ENCODE results near the gene IYD.
A peak's percentile ranks its signal among the peaks of the same experiment; 100 is the strongest.

Gene IYD

DNA sequence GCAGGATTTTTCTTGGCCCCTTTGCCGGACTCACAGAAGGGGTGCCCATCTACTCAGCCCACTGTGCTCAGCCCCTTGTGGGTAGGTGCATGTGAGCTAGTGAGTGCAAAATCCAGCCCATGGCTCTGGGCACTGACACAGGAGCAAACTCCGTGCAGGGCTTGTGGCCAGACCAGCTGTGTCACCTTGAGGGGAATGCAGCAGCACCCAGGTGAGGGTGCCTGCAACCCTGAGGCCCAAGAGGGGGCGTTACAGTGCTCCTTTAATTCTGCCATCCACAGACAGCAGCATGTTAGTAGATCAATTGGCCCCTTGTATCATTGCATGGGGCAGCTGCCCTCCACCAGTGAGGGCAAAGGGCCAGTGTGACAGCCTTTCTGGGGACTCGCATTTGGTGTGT, 12.9 kb upstream of the IYD start:
- TF ChIP-seq, protein P1, sequence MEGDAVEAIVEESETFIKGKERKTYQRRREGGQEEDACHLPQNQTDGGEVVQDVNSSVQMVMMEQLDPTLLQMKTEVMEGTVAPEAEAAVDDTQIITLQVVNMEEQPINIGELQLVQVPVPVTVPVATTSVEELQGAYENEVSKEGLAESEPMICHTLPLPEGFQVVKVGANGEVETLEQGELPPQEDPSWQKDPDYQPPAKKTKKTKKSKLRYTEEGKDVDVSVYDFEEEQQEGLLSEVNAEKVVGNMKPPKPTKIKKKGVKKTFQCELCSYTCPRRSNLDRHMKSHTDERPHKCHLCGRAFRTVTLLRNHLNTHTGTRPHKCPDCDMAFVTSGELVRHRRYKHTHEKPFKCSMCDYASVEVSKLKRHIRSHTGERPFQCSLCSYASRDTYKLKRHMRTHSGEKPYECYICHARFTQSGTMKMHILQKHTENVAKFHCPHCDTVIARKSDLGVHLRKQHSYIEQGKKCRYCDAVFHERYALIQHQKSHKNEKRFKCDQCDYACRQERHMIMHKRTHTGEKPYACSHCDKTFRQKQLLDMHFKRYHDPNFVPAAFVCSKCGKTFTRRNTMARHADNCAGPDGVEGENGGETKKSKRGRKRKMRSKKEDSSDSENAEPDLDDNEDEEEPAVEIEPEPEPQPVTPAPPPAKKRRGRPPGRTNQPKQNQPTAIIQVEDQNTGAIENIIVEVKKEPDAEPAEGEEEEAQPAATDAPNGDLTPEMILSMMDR (IDR thresholded peaks at IDR 0.05; ENCODE audit: borderline replicate concordance, extremely low read depth, low read length, poor library complexity, severe bottlenecking), result no peak
- TF ChIP-seq EZH2 (IDR thresholded peaks at IDR 0.05; ENCODE audit: borderline replicate concordance, low read depth, low read length, severe bottlenecking), result no peak
- H3K4me3 ChIP-seq (ENCODE audit: low read depth in 1 of 2, low read length in 2 of 2), result no peak overlapping the region
- H4K20me1 ChIP-seq (ENCODE audit: insufficient read depth, low read length), result no peaks in the 10 kb centered on the region
- H3K27me3 ChIP-seq (ENCODE audit: insufficient read depth, low read length, poor library complexity), result peaks cover 7% of the 10 kb centered on the region
- H3K79me2 ChIP-seq (ENCODE audit: insufficient read depth, low read length), result no peaks in the 10 kb centered on the region
- ATAC-seq (ENCODE audit: insufficient read depth, low read depth), result no peak
- H2AFZ ChIP-seq (ENCODE audit: low read depth, low read length), result no peak overlapping the region
- H3K4me2 ChIP-seq (ENCODE audit: insufficient read depth, low read length), result no peak overlapping the region
- H3K27ac ChIP-seq (ENCODE audit: low read length), result no peak overlapping the region
- no peaks in the 10 kb centered on the region for H3K4me1 ChIP-seq (ENCODE audit: insufficient read depth, low read length)
- no peaks in the 10 kb centered on the region for H3K9me3 ChIP-seq (ENCODE audit: insufficient read depth, low read length, severe bottlenecking)
- H3K9ac ChIP-seq (ENCODE audit: low read depth, low read length), result no peak overlapping the region
- no peak for DNase-seq
- no peaks in the 10 kb centered on the region for H3K36me3 ChIP-seq (ENCODE audit: insufficient read depth, low read length)

DNA sequence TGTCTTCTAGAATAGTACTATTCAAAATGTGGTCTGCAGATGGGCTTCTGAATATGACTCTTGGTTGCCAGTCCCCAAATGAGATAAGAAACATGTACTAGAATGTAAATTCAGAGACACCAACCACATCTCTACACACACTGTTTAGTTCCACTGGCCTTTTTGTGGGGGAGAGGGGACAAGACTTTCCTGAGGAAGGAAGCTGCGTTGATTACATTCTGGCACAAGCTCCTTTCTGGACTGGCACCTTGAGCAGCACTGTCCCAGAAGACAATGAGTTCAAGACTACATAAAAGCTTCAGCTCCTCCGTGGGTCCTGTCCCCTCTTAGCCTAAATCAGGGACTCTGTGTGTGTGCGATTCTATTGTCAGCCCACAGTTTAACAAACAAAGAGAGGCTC, 6.9 kb upstream of the IYD start:
- Histone ChIP-seq H3K4me1 (ENCODE audit: insufficient read depth, low read length) (no peaks in the 10 kb centered on the region), H3K9me3 (ENCODE audit: insufficient read depth, low read length, severe bottlenecking) (no peaks in the 10 kb centered on the region), H4K20me1 (ENCODE audit: insufficient read depth, low read length) (no peaks in the 10 kb centered on the region), H3K27me3 (ENCODE audit: insufficient read depth, low read length, poor library complexity) (peaks cover 6% of the 10 kb centered on the region), H3K27ac (ENCODE audit: low read length) (no peak overlapping the region), H3K4me2 (ENCODE audit: insufficient read depth, low read length) (no peak overlapping the region), H3K4me3 (ENCODE audit: low read depth in 1 of 2, low read length in 2 of 2) (no peak overlapping the region), H3K9ac (ENCODE audit: low read depth, low read length) (no peak overlapping the region), H3K79me2 (ENCODE audit: insufficient read depth, low read length) (no peaks in the 10 kb centered on the region), H3K36me3 (ENCODE audit: insufficient read depth, low read length) (no peaks in the 10 kb centered on the region), H2AFZ (ENCODE audit: low read depth, low read length) (no peak overlapping the region)
- ATAC-seq (ENCODE audit: insufficient read depth, low read depth) (no peak), DNase-seq (no peak)
- no peak for TF ChIP-seq EZH2 (IDR thresholded peaks at IDR 0.05; ENCODE audit: borderline replicate concordance, low read depth, low read length, severe bottlenecking)
- TF ChIP-seq, protein P1 (IDR thresholded peaks at IDR 0.05; ENCODE audit: borderline replicate concordance, extremely low read depth, low read length, poor library complexity, severe bottlenecking), result no peak

- H3K4me3 ChIP-seq (ENCODE audit: low read depth in 1 of 2, low read length in 2 of 2), result no peak overlapping the region
- no peak overlapping the region for H3K4me2 ChIP-seq (ENCODE audit: insufficient read depth, low read length)
- no peaks in the 10 kb centered on the region for H3K4me1 ChIP-seq (ENCODE audit: insufficient read depth, low read length)
- H3K9ac ChIP-seq (ENCODE audit: low read depth, low read length), result no peak overlapping the region
- H3K27me3 ChIP-seq (ENCODE audit: insufficient read depth, low read length, poor library complexity), result peaks cover 5% of the 10 kb centered on the region
- H3K27ac ChIP-seq (ENCODE audit: low read length), result no peak overlapping the region
- no peaks in the 10 kb centered on the region for H4K20me1 ChIP-seq (ENCODE audit: insufficient read depth, low read length)
- H2AFZ ChIP-seq (ENCODE audit: low read depth, low read length), result no peak overlapping the region
- no peak for TF ChIP-seq EZH2 (IDR thresholded peaks at IDR 0.05; ENCODE audit: borderline replicate concordance, low read depth, low read length, severe bottlenecking)
- TF ChIP-seq, protein P1 (IDR thresholded peaks at IDR 0.05; ENCODE audit: borderline replicate concordance, extremely low read depth, low read length, poor library complexity, severe bottlenecking), result no peak
- DNase-seq (peak; percentile 10), ATAC-seq (ENCODE audit: insufficient read depth, low read depth) (no peak; the same call in 2 of the 3 replicates)
- H3K79me2 ChIP-seq (ENCODE audit: insufficient read depth, low read length), result no peaks in the 10 kb centered on the region
- no peaks in the 10 kb centered on the region for H3K9me3 ChIP-seq (ENCODE audit: insufficient read depth, low read length, severe bottlenecking)
- H3K36me3 ChIP-seq (ENCODE audit: insufficient read depth, low read length), result no peaks in the 10 kb centered on the region
Measured at GRCh38 chr6:150363733-150364132, 5.1 kb upstream of the IYD start.

Measured in DND-41 (cell line).